DMS 273 (cell line): ENCODE results near the gene ITPKC.

Source experiments
- DNase-seq: peaks from one replicate; lab custom pipeline; 2025; ENCODE audit not compliant: unreplicated experiment; lab: John Stamatoyannopoulos, UW

The ITPKC gene

DNA sequence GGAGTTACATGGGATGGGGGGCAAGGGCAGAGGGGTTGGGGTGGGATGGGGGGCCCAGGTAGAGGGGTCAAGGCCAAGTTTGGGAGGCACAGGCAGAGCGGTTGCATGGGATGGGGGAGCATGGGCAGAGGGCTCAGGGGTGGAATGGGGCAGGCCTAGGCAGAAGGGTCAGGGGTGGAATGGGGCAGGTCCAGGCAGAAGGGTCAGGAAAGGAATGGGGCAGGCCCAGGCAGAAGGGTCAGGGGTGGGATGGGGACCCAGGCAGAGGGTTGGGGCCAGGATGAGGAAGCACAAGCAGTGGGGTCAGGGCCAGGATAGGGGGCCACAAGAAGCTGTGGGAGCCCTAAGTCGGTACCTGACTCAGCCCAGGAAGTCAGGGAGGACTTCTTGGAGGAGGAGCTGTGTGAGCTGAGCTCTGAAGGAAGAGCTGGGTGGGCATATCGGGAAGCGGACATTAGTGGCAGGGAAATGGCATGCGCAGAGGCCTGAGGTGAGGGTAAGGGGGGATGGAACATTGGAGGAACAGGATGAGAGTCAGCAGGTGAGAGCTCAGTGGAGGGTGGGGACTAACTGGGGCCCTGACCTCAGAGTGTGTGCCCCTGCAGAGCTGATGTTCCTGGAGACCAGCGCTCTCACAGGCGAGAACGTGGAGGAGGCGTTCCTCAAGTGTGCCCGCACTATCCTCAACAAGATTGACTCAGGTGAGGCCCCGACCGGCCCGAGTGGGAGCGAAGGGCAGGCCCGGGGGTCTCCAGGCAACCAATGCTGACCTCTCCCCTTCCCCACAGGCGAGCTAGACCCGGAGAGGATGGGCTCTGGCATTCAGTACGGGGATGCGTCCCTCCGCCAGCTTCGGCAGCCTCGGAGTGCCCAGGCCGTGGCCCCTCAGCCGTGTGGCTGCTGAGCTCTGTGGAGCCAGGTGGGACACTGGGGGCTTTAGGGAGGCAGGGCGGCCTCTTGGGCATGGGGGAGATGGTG is 69.4 kb downstream of the ITPKC start:
- DNase-seq = no peak
